Mucosa of gallbladder (tissue), 1 donor: ENCODE data around the gene AUTS2. TPM values are rescaled to one million over a fixed set of nuclear protein-coding genes. Genes with fewer than 3 reads are reported as not detected.

Source experiments
- DNase-seq: peaks from one replicate; pipeline ENCODE4 v3.0.0-alpha.2; 2020; ENCODE audit warnings: low spot score
- total RNA-seq: library from RNA; stranded (reverse); gene quantifications from one replicate; pipeline ENCODE4 v1.2.1, GENCODE V29; 2021
- donor health status: DM: no; HTN: no; CAD: no.

Gene AUTS2
- total RNA-seq, 1 donor from 2014 or later = 50.1 TPM

DNA sequence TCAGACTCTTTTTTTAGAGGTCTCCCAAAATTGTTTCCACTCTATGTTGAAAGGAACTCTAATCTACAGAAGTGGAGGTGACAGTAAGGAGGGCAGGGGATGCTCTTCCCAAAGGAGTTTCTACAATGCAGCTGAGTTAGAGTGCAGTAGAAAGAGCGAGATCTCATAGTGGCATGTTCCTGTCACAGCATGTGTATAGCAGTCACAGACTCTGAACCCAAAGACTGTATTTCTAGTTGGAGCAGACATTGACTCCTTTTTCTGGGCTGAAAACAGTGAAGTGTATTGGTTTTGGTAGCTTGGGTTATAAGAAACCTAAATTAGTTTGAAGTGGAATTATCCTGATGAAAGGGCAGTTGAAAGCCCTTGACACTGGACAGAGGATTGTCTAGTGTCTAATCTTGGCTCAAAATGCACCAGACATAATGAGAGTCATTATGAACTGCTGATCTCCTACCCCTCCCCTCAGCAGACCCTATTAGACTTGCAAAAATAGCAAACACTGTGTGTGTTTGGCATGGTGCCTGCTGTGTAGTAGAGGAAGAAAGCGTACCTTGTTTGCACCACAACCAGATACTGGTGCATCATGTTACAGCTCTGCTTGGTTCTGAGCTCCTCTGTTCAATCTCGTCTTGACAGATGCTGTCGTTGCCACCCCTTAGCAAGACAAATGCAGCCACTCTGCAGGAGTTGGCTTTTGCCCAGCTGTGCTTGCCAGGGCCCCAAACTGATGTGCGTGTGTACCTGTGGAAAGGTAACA, 336.0 kb downstream of the AUTS2 start:
- no peak for DNase-seq

DNA sequence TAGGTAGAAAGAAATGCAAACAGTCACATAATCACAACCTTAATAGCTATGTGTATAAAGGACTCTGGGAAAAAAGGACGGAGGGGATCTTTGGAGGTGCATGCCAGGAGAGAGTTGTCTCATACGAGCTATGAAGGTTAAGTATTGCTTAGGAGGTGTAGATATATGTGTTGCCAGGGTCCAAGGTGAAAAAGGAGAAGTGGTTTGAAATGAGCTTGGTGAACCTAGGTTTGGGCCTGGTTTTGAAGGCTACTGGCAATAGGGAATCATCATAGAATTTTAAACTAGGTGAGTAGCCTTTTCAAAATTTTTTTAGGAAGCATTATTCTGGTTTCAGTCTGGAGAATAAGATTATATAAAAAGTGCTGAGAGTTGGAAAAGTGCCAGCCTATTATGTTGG, 336.8 kb downstream of the AUTS2 start:
- DNase-seq = no peak

DNA sequence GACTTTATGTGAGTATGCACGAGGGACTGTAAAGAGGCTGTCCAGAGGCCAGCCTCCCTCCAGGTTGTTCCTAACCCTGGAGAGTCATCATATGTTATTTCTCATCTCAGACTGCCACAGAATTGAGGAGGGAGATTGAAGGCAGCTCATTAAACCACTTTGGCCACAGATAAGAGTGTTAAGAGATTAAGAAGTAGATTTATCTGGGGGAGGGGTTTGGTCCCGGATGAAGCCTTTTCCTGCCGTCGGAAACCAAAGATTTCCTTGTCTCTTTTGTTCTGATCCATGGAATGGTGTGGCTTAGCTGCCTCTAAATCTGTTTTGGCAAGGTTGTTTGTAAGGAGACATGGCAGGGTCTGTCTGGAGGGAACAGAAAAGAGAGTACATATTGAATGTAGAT, 338.8 kb downstream of the AUTS2 start:
- no peak for DNase-seq

- DNase-seq = no peak
Measured at GRCh38 chr7:69939317-69939716, 341.0 kb downstream of the AUTS2 start.

GRCh38 chr7:69941077-69941651, 342.9 kb downstream of the AUTS2 start:
- DNase-seq = no peak

DNA sequence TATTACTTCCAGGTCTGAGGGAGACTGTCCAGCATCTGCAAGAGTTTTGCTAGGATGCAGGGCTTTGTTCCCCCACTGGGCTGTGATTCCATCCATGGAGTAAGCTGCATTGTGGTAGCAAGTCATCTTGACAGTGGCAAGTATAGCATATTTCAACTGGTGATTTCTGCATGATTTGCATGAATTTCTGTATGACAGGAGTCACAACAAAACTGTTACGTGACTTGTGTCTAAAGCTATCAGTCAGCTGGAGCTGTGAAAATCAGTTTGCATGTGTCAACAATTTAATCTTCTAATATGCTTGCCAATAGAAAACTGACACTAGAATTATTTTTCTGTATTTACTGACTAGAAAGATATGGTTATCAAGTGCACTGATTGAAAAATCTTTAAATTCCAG, 344.3 kb downstream of the AUTS2 start:
- no peak for DNase-seq

DNA sequence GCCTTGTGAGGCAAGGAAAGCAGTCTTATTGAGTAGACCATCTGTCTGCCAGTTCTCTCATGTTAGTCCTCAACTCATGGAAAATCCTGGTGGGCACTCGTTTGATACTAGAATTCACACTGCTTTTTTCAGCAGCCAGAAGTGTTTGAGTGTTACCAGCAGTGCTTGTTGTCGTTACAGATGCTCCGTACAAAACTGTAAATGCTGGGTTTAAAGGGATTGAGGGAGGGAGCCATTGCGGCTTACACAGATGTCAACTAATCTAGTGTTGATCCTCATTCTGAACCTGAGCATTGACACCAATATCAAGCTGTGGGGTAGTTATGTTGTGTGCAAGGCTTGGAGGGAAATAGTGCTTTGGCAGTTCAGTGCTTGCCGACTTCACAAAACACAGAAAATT, 348.6 kb downstream of the AUTS2 start:
- no peak for DNase-seq

- DNase-seq = no peak
Measured at GRCh38 chr7:69947998-69948397, 349.7 kb downstream of the AUTS2 start.

GRCh38 chr7:69949122-69949521, 350.8 kb downstream of the AUTS2 start:
- no peak for DNase-seq

DNA sequence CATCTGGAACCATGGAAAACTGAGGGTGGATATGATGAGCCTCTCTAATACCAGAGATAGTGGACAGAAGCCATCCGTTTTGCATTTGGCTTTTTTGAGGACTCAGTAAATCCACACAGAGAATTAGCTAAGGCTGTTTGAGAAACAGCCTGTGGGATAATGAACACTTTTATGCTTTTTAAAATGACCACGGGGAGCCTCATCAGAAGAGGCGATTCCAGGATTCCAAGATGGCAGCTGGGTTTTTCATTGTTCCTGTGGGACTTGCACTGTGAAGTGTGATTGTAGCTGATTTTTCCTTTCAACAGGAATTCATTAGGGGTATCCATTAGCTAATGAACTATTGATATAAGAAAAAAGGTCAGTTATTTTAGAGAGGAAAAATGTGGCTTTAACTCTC, 353.2 kb downstream of the AUTS2 start:
- no peak for DNase-seq

GRCh38 chr7:69953136-69954067, 355.1 kb downstream of the AUTS2 start:
- no peak for DNase-seq

GRCh38 chr7:69956541-69956940, 358.3 kb downstream of the AUTS2 start:
- no peak for DNase-seq

- DNase-seq = no peak
Measured at GRCh38 chr7:69957661-69958060, 359.4 kb downstream of the AUTS2 start.

DNA sequence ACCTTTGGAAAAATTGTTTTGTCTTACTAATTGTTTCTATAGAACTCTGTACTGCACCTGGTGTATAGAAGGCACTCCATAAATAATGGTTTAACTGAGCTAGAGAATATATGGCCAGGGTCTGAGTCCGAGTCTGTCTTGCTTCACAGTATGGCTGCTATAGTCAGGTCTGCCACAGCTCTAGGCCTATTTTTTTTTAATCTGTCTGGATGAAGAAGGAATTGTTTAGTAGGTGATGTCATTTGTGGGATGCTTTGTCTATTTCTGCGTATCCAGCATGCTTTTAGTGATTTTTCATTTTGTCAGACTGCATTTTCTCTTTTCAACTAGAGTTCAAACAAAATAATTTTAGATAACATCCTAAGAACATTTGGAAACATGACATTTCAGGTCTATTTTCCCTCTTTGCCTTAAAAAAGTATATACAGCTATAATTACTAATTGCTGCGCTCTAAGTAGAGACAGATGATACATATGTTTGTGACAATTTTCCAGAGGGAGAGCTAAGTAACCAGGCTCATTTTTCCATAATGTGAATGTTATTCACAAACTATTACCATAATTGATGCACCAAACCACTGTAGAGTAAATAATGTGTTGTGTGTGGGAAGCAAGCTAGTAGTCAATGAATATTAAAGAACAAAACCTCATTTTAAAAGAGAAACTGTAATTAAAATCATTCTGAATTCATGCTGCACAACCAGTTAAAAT, 361.7 kb downstream of the AUTS2 start:
- no peak for DNase-seq

- DNase-seq = no peak
Measured at GRCh38 chr7:69961436-69961835, 363.2 kb downstream of the AUTS2 start.

DNA sequence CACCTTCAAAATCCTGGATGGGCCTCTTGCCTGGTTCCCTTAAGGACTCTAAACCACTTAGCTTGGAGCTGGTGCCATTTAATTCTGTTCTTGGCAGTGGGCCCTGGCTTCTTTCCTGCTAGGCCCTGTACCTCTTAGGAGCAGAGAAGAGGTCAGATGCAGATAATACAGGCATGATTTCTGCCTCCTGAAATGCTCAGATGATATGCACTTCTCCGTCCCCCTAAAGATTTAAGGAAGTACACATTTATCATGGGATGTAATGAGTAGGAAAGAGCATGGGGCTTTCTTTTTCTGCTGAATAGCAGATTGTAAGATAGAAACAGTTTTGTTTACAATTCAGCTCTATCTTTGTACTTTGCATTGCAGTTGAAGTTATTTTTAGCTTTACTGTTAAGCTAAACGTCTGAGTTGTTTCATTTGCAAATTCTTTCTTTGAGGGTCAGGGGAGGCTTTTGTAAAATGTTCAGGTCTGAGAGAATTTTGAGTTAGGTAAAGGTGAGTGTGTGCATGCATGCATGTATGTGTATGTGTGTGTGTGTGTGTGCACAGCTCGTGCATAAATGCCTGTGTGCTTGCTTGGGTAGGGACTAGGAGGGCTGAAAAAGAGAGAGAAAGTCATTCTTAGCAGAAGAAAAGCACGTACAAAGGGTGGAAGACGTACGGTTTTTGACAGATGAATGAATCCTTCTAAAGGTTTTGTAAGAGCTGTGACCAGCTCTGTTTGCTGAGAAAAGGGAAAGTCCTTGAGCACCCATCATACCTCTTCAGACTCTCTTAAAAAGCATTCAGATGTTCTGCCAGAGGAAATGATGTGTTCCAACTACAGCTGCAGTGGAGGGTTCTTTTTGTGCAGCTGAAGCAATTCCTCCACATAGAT, 364.2 kb downstream of the AUTS2 start:
- DNase-seq = peak; percentile 13

GRCh38 chr7:69963393-69963792, 365.1 kb downstream of the AUTS2 start:
- no peak for DNase-seq

- DNase-seq = no peak
Measured at GRCh38 chr7:69966766-69967591, 368.7 kb downstream of the AUTS2 start.

- DNase-seq = no peak
Measured at GRCh38 chr7:69967689-69968450, 369.6 kb downstream of the AUTS2 start.
